Parathyroid adenoma (tissue), 2 donors: Measurements from ENCODE around the gene SCRN3.

ENCODE experiments used
- H2AFZ ChIP-seq: fragments of 300-600 bp; sonication (generic); one replicate; pipeline ENCODE4 v1.7.0; 2017; ENCODE audit warnings: antibody characterized with exemption, mild to moderate bottlenecking
- H3K27ac ChIP-seq: fragments of 300-600 bp; sonication (generic); one replicate; pipeline ENCODE4 v1.7.0; 2017
- H3K27me3 ChIP-seq: fragments of 300-600 bp; sonication (generic); one replicate; pipeline ENCODE4 v1.7.0; 2017; ENCODE audit warnings: low read length; ENCODE audit not compliant: control insufficient read depth, insufficient read depth
- H3K36me3 ChIP-seq: fragments of 300-600 bp; sonication (generic); one replicate; pipeline ENCODE4 v1.7.0; 2017; ENCODE audit warnings: low read length; ENCODE audit not compliant: control insufficient read depth, insufficient read depth
- H3K4me1 ChIP-seq: fragments of 300-600 bp; sonication (generic); one replicate; pipeline ENCODE4 v1.7.0; 2017; ENCODE audit warnings: control low read depth
- H3K4me2 ChIP-seq: fragments of 300-600 bp; sonication (generic); one replicate; pipeline ENCODE4 v1.7.0; 2017; ENCODE audit warnings: low read length
- H3K4me3 ChIP-seq: fragments of 300-600 bp; sonication (generic); one replicate; pipeline ENCODE4 v1.7.0; 2017; ENCODE audit warnings: low read depth, low read length
- H3K79me2 ChIP-seq: fragments of 300-600 bp; sonication (generic); one replicate; pipeline ENCODE4 v1.7.0; 2017; ENCODE audit warnings: control low read depth
- H3K9ac ChIP-seq: fragments of 300-600 bp; sonication (generic); one replicate; pipeline ENCODE4 v1.7.0; 2017; ENCODE audit warnings: mild to moderate bottlenecking
- H3K9me3 ChIP-seq: fragments of 300-600 bp; sonication (generic); one replicate; pipeline ENCODE4 v1.7.0; 2017; ENCODE audit warnings: low read length; ENCODE audit not compliant: control insufficient read depth
- TF ChIP-seq, protein P1 (sequence below): fragments of 300-600 bp; sonication (generic); IDR thresholded peaks from one replicate; pipeline ENCODE4 v1.7.0; 2017; ENCODE audit warnings: antibody characterized with exemption, mild to moderate bottlenecking
- donor health status: primary hyperparathyroidism.

The SCRN3 gene

GRCh38 chr2:174428214-174428613 lies 32.7 kb downstream of the SCRN3 start:
- H3K4me3 ChIP-seq = no peak overlapping the region
- no peak overlapping the region for H3K9ac ChIP-seq
- no peak overlapping the region for H3K4me2 ChIP-seq
- TF ChIP-seq, protein P1, sequence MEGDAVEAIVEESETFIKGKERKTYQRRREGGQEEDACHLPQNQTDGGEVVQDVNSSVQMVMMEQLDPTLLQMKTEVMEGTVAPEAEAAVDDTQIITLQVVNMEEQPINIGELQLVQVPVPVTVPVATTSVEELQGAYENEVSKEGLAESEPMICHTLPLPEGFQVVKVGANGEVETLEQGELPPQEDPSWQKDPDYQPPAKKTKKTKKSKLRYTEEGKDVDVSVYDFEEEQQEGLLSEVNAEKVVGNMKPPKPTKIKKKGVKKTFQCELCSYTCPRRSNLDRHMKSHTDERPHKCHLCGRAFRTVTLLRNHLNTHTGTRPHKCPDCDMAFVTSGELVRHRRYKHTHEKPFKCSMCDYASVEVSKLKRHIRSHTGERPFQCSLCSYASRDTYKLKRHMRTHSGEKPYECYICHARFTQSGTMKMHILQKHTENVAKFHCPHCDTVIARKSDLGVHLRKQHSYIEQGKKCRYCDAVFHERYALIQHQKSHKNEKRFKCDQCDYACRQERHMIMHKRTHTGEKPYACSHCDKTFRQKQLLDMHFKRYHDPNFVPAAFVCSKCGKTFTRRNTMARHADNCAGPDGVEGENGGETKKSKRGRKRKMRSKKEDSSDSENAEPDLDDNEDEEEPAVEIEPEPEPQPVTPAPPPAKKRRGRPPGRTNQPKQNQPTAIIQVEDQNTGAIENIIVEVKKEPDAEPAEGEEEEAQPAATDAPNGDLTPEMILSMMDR = no peak
- no peaks in the 10 kb centered on the region for H3K9me3 ChIP-seq
- no peaks in the 10 kb centered on the region for H3K36me3 ChIP-seq
- no peak overlapping the region for H3K27ac ChIP-seq
- H3K4me1 ChIP-seq = no peaks in the 10 kb centered on the region
- H3K79me2 ChIP-seq = no peaks in the 10 kb centered on the region
- no peaks in the 10 kb centered on the region for H3K27me3 ChIP-seq
- H2AFZ ChIP-seq = no peak overlapping the region

DNA sequence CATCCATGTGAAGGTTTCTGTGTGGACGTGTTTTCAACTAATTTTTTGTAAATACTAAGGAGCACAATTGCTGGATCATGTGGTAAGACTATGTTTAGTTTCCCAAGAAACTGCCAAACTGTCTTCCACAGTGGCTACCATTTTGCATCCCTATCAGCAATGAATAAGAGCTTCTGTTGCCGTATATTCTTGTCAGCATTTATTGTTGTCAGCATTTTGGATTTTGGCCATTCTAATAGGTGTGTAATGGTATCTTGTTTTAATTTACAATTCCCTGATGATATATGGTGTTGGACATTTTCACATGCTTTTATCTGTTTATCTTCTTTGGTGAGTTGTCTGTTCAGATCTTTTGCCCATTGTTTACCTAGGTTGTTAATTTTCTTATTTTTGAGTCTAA lies 34.5 kb downstream of the SCRN3 start:
- Histone ChIP-seq H3K4me3 (no peak overlapping the region), H3K4me1 (no peaks in the 10 kb centered on the region), H3K9me3 (no peaks in the 10 kb centered on the region), H3K36me3 (no peaks in the 10 kb centered on the region), H2AFZ (no peak overlapping the region), H3K27me3 (no peaks in the 10 kb centered on the region), H3K27ac (no peak overlapping the region), H3K4me2 (no peak overlapping the region), H3K9ac (no peak overlapping the region), H3K79me2 (no peaks in the 10 kb centered on the region)
- TF ChIP-seq, protein P1 = no peak

GRCh38 chr2:174431902-174432301 lies 36.4 kb downstream of the SCRN3 start:
- Histone ChIP-seq H3K9me3 (no peaks in the 10 kb centered on the region), H3K36me3 (no peaks in the 10 kb centered on the region), H3K4me3 (no peak overlapping the region), H3K4me1 (no peaks in the 10 kb centered on the region), H2AFZ (no peak overlapping the region), H3K27ac (no peak overlapping the region), H3K27me3 (no peaks in the 10 kb centered on the region), H3K79me2 (no peaks in the 10 kb centered on the region), H3K4me2 (no peak overlapping the region), H3K9ac (no peak overlapping the region)
- TF ChIP-seq, protein P1 = no peak

DNA sequence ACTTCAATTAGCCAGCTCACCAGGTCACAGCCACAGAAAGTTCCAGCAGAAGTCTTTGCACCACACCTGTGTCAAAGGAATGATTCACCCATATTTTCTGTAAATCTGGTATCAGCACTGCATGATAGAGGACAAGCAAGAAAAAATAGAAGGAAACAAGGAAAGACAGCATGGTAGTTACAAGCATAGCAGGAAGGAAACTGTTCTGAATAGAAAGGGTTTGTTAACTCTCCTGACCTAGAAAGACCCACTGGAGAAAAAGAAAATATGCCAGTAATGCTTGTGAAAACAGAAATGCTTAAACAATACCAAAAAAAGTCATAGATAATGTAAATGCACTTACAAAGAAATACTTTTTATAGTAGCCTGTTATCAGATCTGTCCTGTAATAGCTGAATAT lies 40.8 kb downstream of the SCRN3 start:
- Histone ChIP-seq H2AFZ (no peak overlapping the region), H3K79me2 (no peaks in the 10 kb centered on the region), H3K27me3 (no peaks in the 10 kb centered on the region), H3K4me2 (no peak overlapping the region), H3K9me3 (no peaks in the 10 kb centered on the region), H3K36me3 (no peaks in the 10 kb centered on the region), H3K4me1 (no peaks in the 10 kb centered on the region), H3K9ac (no peak overlapping the region), H3K4me3 (no peak overlapping the region), H3K27ac (no peak overlapping the region)
- TF ChIP-seq, protein P1 = no peak

GRCh38 chr2:174438146-174438886 lies 42.8 kb downstream of the SCRN3 start:
- Histone ChIP-seq H3K27me3 (no peaks in the 10 kb centered on the region), H3K27ac (no peak overlapping the region), H3K9me3 (no peaks in the 10 kb centered on the region), H3K9ac (no peak overlapping the region), H3K79me2 (no peaks in the 10 kb centered on the region), H3K4me1 (no peaks in the 10 kb centered on the region), H2AFZ (no peak overlapping the region), H3K36me3 (no peaks in the 10 kb centered on the region), H3K4me3 (no peak overlapping the region), H3K4me2 (no peak overlapping the region)
- TF ChIP-seq, protein P1 = no peak
